Measurements from ENCODE around the gene AWAT2. TPM values are rescaled to one million over a fixed set of nuclear protein-coding genes. Genes with fewer than 3 reads are reported as not detected.

AWAT2 gene
- total and polyA plus RNA-seq, 10 of the 15 experiments (the other 5 are each of a cell fraction or from before 2014, with no cell fraction given), result not detected

DNA sequence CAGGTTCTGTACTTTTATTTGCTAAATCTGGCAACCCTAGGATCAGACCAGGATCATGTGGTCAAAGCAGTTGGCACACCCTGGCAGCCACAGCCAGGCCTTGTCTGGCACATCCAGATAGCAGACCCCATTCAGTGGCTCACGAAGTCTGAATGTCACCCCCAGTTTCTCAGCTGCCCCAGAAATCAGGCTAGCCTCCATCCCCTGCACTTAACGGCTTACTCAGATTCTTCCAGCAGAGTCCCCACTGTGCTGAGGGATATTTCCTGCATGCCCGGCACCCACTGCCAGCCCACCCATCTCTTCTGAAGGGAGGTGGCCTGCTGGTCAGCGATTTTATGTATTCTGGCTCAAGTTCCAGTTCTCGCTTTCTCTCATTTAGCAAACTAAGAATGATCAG, 4.7 kb upstream of the AWAT2 start (continued):
- TF ChIP-seq, protein P1, sequence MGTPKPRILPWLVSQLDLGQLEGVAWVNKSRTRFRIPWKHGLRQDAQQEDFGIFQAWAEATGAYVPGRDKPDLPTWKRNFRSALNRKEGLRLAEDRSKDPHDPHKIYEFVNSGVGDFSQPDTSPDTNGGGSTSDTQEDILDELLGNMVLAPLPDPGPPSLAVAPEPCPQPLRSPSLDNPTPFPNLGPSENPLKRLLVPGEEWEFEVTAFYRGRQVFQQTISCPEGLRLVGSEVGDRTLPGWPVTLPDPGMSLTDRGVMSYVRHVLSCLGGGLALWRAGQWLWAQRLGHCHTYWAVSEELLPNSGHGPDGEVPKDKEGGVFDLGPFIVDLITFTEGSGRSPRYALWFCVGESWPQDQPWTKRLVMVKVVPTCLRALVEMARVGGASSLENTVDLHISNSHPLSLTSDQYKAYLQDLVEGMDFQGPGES (IDR thresholded peaks at IDR 0.05), result no peak
- TF ChIP-seq KLF5 (IDR thresholded peaks at IDR 0.05; ENCODE audit: partially characterized antibody) (no peak), ZNF274 (IDR thresholded peaks at IDR 0.05; ENCODE audit: insufficient read depth, insufficient read length) (no peak)

DNA sequence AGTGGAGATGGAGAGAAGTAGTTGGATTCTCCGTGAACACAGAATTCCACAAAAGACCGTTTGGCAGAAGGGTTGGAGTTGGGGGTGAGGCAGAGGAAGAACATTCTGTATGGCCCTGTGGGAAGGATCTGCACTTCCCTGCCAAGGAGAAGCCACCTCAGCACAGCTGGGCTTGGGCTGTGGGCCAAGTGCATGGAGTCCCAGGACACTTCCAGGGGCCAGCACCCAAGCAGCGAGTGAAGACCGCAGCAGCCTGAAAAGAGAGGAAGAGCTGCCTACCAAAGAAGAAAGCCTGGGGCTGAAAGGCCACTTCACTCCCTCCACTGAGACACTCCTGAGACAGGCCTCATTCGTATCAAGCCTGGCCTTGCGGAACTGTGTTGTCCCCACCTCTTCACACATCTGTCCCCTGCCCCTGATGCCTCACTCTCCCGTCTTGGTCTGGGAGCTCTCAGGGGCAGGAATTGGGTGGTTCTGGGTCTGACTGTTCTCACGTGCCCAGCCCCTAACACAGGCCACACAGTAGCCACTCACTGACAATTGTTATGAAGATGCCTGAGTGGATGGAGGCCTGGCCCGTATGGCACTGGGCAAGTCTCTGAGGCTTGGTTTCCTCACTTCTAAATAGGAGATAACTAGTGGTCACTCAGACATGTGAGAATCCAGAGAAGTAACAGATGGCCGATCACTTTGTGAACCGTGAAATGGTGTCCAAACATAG, 3.3 kb upstream of the AWAT2 start:
- RAD21 ChIA-PET (ENCODE audit: unreplicated experiment), result no interaction called here
- H3K36me3 ChIP-seq (ENCODE audit: control insufficient read depth in 2 of 2, insufficient read depth in 2 of 2, low read length in 1 of 2), result no peaks in the 10 kb centered on the region
- BruUV-seq (replicated peaks), result no TSS peak
- intact Hi-C loops (cut with micrococcal nuclease; ENCODE audit: unreplicated experiment) (no loop called here), in situ Hi-C loops (cut with MboI) (no loop called here)
- H3K4me3 ChIP-seq, result no peak overlapping the region
- H3K27me3 ChIP-seq (replicated peaks in 1 of 2; ENCODE audit: control insufficient read depth in 2 of 2, insufficient read depth in 2 of 2, low read length in 1 of 2), result no peaks in the 10 kb centered on the region
- WGBS (ENCODE audit: insufficient coverage, insufficient replicate concordance, low lambda C conversion rate, missing lambda C conversion rate), result 55% methylated on average over 11 of the region's 11 CpGs
- no peaks in the 10 kb centered on the region for H3K4me1 ChIP-seq (ENCODE audit: control insufficient read depth, insufficient read depth, low read length)
- no peak overlapping the region for H3K9ac ChIP-seq (ENCODE audit: control insufficient read depth, insufficient read depth, low read length)
- H3K4me2 ChIP-seq (ENCODE audit: control insufficient read depth, insufficient read depth), result no peak overlapping the region
- POLR2A ChIA-PET, result no interaction called here
- H3K9me3 ChIP-seq (replicated peaks; ENCODE audit: control insufficient read depth, insufficient read depth, low read length), result no peaks in the 10 kb centered on the region
- no peak overlapping the region for H2AFZ ChIP-seq (ENCODE audit: control insufficient read depth, low read depth, low read length)
- CTCF ChIA-PET, result no interaction called here
- H3K79me2 ChIP-seq (ENCODE audit: control insufficient read depth, insufficient read depth, low read length), result no peaks in the 10 kb centered on the region
- no peaks in the 10 kb centered on the region for H4K20me1 ChIP-seq (ENCODE audit: control insufficient read depth, insufficient read depth)
- no peak for FAIRE-seq
- no peak overlapping the region for H3K27ac ChIP-seq (ENCODE audit: control insufficient read depth, insufficient read depth)
- SMC1A ChIA-PET (ENCODE audit: uncharacterized antibody, unreplicated experiment), result interaction anchor here (0.8 kb wide), 1 partner anchor 11 kb away, joined by 3 read pairs; no protein-coding TSS in a partner anchor
- DNase-seq (ENCODE audit: low read depth, low spot score), result no peak
- no peak for ATAC-seq
- TF ChIP-seq, protein P2, sequence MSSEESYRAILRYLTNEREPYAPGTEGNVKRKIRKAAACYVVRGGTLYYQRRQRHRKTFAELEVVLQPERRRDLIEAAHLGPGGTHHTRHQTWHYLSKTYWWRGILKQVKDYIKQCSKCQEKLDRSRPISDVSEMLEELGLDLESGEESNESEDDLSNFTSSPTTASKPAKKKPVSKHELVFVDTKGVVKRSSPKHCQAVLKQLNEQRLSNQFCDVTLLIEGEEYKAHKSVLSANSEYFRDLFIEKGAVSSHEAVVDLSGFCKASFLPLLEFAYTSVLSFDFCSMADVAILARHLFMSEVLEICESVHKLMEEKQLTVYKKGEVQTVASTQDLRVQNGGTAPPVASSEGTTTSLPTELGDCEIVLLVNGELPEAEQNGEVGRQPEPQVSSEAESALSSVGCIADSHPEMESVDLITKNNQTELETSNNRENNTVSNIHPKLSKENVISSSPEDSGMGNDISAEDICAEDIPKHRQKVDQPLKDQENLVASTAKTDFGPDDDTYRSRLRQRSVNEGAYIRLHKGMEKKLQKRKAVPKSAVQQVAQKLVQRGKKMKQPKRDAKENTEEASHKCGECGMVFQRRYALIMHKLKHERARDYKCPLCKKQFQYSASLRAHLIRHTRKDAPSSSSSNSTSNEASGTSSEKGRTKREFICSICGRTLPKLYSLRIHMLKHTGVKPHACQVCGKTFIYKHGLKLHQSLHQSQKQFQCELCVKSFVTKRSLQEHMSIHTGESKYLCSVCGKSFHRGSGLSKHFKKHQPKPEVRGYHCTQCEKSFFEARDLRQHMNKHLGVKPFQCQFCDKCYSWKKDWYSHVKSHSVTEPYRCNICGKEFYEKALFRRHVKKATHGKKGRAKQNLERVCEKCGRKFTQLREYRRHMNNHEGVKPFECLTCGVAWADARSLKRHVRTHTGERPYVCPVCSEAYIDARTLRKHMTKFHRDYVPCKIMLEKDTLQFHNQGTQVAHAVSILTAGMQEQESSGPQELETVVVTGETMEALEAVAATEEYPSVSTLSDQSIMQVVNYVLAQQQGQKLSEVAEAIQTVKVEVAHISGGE (CRISPR knock-in tag; IDR thresholded peaks at IDR 0.05), result no peak
- TF ChIP-seq, protein P3, sequence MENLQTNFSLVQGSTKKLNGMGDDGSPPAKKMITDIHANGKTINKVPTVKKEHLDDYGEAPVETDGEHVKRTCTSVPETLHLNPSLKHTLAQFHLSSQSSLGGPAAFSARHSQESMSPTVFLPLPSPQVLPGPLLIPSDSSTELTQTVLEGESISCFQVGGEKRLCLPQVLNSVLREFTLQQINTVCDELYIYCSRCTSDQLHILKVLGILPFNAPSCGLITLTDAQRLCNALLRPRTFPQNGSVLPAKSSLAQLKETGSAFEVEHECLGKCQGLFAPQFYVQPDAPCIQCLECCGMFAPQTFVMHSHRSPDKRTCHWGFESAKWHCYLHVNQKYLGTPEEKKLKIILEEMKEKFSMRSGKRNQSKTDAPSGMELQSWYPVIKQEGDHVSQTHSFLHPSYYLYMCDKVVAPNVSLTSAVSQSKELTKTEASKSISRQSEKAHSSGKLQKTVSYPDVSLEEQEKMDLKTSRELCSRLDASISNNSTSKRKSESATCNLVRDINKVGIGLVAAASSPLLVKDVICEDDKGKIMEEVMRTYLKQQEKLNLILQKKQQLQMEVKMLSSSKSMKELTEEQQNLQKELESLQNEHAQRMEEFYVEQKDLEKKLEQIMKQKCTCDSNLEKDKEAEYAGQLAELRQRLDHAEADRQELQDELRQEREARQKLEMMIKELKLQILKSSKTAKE (IDR thresholded peaks at IDR 0.05; ENCODE audit: low read depth, poor library complexity, severe bottlenecking), result no peak
- TF ChIP-seq IKZF1 (conservative IDR thresholded peaks at IDR 0.05) (no peak), TAF1 (IDR thresholded peaks at IDR 0.05; ENCODE audit: borderline replicate concordance, low read depth, low read length) (no peak), TBL1XR1 (IDR thresholded peaks at IDR 0.05; ENCODE audit: low read depth, low read length) (no peak), EP300 (IDR thresholded peaks at IDR 0.05; ENCODE audit: borderline replicate concordance in 1 of 2, control insufficient read depth in 1 of 2, low read depth in 2 of 2, low read length in 2 of 2) (no peak)
- TF ChIP-seq, protein P4, sequence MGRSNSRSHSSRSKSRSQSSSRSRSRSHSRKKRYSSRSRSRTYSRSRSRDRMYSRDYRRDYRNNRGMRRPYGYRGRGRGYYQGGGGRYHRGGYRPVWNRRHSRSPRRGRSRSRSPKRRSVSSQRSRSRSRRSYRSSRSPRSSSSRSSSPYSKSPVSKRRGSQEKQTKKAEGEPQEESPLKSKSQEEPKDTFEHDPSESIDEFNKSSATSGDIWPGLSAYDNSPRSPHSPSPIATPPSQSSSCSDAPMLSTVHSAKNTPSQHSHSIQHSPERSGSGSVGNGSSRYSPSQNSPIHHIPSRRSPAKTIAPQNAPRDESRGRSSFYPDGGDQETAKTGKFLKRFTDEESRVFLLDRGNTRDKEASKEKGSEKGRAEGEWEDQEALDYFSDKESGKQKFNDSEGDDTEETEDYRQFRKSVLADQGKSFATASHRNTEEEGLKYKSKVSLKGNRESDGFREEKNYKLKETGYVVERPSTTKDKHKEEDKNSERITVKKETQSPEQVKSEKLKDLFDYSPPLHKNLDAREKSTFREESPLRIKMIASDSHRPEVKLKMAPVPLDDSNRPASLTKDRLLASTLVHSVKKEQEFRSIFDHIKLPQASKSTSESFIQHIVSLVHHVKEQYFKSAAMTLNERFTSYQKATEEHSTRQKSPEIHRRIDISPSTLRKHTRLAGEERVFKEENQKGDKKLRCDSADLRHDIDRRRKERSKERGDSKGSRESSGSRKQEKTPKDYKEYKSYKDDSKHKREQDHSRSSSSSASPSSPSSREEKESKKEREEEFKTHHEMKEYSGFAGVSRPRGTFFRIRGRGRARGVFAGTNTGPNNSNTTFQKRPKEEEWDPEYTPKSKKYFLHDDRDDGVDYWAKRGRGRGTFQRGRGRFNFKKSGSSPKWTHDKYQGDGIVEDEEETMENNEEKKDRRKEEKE (IDR thresholded peaks at IDR 0.05), result no peak
